HS-5 (cell line): ENCODE data around the gene TRAF3IP3.
A peak's percentile ranks its signal among the peaks of the same experiment; 100 is the strongest.
"Not testable (repeated sequence)": the region's sequence is repeated elsewhere in the genome, so short reads cannot be mapped to it uniquely, and the experiment has no call there.

Experiments
- DNase-seq: peaks from one replicate; pipeline ENCODE4 v3.0.0-alpha.2; 2012; ENCODE audit warnings: low read depth

TRAF3IP3 gene

DNA sequence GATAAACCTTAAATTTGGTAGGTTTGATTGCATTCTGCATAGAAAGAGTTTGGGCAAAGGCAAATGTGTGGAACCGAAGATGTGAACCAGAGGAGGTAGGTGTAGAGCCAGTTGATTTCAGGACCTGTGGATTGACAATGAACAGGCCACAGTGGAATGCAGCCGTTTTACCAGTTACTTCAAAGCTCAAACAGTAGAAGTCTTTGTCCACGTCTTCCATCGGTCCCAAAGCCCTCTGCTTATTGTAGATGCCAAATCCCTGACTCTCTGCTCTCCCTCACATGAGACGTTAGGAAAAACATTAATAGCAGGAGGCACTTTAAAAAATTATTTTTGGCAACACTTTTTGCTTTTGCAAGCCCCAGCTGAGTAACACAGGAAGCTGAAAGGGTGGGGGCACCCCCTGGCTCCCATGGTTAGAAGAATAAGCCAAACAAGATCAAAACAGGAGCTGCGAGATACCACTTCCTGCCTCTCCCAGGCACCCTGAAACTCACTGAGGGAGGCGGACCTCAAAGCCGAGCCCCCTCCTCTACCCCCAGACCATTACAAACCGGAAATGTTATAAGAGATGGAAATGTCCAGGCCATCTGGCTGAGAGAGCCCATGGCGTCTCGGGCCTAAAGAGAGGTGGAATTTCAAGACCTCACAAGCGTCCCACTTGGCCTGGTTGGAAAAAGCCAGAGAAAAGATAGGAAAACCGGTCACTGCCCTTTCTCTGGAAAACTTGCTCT, 13.5 kb downstream of the TRAF3IP3 start:
- DNase-seq: peak; percentile 74

DNA sequence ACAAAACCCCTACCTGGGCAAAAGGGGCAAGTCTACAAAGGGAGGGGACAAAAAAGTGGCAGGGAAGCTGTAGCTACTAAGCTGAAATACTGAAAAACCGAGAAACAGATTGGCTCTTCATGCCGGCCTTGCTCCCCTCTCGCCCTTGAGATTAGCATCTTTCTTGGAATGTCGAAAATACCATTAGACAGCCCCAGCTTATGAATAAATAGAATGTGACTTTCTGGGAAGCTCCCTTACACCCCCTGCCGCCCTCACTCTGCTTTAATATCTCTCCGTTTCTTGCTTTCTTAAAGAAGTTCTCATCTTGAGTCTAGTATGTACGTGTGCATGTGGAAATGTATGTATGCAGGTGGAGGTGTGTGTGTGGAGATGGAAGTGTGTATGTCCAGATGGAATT, 14.1 kb downstream of the TRAF3IP3 start:
- no peak for DNase-seq

DNA sequence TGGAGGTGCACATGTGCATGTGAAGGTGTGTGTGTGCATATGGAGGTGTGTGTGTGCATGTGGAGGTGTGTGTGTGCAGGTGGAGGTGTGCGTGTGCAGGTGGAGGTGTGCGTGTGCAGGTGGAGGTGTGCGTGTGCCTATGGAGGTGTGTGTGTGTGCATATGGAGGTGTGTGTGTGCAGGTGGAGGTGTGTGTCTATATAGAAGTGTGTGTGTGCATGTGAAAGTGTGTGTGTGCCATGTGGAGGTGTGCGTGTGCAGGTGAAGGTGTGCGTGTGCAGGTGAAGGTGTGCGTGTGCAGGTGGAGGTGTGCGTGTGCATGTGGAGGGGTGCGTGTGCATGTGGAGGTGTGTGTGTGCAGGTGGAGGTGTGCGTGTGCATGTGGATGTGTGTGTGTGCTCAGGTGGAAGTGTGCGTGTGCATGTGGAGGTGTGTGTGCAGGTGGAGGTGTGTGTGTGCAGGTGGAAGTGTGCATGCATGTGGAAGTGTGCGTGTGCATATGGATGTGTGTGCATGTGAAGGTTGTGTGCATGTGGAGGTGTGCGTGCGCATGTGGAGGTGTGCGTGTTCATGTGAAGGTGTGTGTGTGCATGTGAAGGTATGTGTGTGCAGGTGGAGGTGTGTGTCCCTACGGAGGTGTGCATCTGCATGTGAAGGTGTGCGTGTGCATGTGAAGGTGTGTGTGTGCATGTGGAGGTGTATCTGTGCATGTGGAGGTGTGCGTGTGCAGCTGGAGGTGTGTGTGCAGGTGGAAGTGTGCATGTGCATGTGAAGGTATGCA, 15.0 kb downstream of the TRAF3IP3 start:
- DNase-seq: no peak

DNA sequence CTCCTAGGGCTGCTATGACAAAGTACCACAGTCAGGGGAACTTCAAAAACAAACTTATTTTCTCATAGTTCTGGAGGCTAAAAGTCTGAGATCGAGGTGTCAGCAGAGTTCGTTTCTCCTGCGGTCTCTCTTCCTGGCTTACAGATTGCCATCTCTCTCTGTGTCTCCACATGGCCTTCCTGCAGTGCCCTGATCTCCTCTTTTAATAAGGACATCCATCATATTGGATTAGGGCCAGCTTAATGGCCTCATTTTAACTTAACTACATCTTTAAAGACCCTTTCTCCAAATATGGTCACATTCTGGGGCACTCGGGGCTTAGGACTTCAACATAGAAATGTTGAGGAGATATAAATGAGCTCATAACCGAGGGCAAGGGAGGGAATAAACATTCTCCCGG, 16.3 kb downstream of the TRAF3IP3 start:
- DNase-seq: no peak

DNA sequence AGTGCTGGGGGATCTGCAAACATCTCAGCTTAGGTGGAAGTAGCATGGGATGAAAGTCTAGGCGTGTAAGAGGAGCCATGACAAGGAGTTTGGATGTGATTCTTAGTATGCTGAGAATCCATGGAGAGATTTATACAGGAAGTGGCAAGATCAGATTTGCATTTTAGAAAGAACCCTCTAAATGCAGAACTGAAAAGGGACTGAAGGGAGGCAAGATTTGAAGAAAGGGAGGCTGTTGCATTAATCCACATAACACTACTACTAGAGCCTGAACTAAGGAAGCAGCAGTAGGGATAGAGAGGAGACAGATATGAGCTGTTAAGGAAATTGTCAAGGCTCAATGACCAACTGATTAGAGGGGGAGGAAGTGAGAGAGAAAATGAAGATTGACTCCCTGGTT, 18.7 kb downstream of the TRAF3IP3 start:
- DNase-seq: no peak

DNA sequence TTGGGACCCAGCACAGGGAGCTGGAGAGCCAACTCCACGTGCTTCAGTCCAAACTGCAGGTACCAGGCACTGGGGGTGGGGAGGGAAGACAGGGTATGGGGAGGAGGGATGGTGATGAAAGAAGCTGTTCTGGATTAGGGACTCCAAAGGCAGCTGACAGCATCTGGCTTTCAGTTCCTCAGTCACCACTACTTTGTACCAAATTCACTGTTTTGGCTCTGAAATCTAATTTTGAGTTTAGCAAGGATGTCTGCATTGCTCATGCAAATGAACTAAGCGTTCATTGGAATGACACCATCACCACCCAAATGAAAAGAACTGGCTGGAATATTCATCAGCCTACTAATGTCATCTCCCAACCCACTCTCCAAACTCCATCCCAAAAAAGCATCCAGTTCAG, 19.8 kb downstream of the TRAF3IP3 start:
- DNase-seq: no peak

DNA sequence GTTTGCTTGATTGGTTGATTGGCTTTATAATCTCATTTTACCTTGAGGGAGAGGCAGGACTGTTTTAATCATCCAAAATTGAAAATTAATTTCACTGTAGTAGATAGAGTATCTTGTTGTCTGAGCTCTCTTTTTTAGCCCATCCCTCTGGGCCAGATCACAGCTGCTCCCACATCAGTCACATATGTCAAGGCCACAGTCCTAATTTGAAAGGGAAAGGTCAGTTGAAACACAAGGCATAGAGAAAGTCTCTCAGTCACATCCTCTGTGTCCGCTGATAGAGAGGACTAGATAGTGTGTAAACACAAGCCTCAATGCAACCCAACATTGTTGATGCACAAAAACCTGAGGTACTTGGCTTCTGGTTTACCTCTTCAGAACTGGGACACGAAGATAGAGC, 21.7 kb downstream of the TRAF3IP3 start:
- no peak for DNase-seq

DNA sequence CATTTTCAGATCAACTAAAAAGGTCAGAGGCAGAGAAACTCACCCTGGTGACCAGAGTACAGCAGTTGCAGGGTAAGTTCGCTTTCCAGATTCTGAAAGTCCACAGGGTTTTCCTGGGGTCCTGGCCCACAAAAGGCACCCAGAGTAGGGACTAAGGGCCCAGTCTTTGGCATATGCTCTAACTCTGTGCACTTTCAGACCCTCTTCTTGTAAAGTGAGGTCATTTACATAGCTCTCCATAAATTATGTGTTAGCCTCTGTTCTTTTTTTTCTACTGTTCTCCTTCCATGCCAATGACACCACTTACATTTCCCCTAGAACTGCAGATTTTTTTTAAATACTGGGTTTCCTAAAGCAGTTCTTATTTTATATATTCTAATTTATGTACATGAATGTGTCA, 22.2 kb downstream of the TRAF3IP3 start:
- DNase-seq: no peak

DNA sequence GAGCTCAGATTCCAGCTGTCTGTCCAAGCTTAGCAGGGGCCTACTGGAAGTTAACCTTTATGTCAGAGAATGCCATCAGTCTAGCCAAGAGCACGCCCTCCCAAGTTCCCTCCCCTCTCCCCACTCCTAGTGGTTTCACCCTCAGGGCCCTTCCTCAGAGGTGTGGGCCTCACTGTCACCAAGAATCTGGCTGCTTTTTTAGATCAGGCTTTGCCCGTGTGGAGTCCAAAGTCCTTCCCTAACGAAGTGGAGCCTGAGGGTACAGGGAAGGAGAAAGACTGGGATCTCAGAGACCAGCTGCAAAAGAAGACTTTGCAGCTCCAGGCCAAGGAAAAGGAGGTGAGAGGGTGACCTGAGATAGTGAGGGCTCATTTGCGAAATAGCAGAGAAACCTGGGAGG, 24.4 kb downstream of the TRAF3IP3 start:
- no peak for DNase-seq

DNA sequence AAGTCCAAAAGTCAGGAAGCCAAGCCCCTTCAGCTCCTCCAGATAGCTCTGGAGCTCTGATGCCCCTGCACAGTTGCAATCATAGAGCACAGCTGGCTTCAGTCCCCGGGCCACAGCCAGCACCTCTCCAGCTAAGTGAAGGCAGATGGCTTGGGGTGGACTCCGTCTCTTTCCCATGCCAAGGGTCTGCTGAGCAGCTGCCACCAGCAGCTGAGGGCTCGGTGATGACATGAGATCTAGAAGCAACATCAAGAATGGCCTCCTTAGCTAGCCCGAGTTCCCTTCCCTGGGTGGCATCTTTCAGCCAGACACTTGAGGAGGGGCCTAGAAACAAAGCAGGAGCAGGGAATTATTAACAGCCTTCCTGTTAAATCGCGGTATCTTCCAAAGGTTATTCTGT, 27.5 kb downstream of the TRAF3IP3 start:
- no peak for DNase-seq

DNA sequence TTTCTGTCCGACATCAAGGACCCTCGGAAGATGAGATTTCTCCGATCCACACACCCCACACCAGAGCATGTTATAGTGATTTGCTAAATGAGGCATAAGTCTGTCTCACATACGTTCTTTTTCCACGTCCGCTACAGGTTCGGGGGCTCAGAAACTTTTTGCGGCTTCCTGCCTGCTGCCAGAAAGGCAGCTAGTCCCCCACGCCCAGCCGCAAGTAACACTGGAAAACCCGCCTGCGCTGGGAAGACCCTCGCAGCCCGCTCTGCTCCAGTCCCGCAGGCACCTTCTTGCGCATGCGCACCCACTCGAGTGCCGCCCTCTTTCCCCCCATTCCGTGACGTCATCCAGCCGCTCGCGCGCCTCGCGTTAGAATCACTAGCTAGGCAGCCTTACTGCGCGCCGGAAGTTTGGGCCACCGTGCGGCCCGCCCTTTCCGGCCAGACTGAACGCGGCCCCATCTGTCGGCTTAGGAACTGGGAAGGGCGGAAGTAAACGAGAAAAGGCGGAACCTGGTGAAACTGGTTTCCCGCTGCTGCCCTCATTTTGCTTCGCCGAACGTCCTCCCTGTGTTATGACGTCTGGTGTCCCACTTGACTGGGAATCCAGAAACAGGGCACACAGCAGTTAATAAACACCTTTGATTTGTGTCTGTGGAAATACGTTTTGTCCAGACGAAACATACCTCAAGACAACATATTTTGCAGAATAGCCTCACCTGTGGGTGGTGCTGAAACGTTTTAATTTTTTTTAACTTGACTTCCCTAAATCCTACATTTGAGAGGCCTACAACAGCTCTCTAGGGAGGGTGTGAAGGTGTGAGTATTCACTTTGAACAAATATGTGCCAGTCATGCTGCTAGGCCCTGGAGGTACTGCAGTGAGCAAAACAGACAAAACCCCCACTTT, 28.7 kb downstream of the TRAF3IP3 start, which contains the start of gene C1orf74:
TSS of gene C1orf74 (minus strand) at position 295 of the 905 bp plus-strand sequence. CDS start 925 bp downstream, outside the sequence.
- DNase-seq: peak; percentile 89

DNA sequence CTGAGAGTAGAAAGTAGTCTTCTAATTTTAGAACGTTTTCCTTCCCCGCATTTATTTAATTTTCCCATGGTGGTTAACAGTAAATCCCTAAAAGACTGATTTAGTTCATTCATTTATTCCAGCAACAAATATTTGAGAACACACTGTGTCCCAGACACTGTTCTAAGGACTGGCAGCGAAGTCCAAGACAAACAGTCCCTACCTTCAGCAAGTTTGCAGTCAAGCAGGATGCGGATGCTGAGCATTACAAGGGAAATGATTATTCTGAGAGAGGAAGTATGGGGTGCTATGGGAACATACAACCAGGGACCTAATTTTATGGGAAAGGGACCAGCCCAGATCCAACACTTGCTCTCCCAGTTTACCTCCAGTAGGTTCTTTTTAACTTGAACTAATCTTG, 29.7 kb downstream of the TRAF3IP3 start:
- no peak for DNase-seq

DNA sequence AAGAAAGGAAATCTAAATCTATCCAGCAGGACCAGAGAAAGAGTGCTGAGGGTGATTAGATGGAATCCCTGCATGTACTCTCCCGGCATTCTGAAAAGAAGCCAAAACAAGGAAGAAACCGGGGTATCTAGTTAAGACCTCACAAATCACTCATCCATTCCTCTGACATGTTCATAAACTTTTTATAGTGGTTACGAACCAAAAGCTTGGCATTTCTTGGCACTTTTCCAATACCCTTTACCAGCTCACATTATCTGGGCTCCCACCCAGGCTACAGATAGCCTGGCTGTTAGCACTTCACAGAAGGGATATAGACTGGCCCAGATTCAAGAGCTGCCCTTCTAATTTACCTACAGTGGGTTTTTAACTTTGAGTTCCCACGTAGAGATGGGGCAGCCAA, 30.3 kb downstream of the TRAF3IP3 start:
- no peak for DNase-seq

DNA sequence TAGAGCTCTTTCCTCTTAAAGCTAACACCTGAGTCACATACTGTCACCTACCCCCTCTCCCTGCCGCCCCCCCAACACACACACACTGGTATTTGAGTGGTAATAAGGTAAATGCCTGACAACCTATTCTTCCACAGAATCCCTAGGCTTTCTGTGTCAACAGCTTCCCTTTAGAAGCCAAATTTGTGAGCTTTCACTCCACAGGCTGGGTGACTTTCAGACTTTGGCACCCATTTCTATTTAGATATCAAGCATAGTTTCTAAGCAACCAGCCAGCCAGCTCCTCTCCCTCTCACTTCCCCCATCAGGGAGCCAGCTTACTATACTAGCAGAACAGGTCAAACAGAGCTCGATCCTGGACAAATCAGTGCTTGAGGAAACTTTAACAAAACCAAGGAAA, 31.7 kb downstream of the TRAF3IP3 start:
- DNase-seq: no peak

DNA sequence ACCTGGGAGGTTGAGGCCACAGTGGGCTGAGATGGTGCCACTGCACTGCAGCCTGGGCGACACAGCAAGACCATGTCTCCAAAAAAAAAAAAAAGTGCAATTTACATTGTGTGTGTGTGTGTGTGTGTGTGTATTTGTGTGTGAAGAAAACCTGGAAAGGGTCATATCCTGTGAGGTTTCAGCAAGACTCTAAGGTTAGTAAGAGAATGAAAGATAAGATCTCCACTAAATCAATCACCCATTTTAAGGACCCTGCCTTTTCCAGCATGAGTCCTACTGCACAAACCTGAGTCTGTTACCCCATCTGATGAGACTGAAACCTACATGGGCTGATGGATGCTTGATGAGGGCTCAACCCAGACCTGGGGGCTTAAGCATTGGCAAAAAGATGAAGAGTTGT, 33.4 kb downstream of the TRAF3IP3 start:
- DNase-seq: no peak

DNA sequence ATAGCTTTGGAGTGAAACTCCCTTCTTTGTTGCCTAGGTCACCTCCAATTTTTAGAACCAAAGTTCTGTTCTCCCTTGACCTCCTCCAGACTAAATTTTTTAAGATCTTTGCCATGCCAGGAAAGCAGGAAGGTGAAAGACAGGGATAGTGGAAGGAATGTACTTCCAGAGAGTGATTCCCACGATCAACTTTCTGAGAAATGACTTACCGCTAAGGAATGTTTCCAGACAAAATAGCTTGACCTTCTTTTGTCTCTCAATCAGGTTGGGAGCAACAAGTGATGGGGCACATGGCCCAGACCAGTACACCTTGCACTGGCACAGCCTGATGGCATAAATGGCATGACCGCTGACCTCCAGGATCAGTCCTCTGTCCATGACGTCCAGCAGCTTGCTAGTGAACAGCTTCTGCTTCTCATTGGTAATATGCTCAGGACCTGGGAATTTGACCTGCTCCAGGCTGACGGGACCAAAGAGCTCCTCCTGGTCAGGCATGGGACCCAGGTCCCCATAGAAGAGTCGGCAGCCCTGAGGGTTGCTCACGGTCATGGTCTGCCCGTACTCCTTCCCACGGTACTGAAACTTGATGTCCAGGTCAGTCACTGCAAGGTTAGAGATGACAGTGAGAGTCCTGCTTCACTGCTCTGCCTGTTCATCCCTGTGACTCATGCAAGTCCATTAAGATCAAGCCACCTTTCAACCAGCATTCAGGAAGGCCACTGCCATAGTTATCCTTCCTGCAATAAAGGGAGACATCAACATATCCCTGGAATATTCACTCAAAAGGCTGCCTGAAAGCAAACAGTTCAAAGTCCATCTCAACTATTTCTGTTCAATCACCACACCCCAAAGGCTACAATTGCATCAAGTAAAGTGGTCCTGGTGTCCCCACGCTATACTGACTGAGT, 34.7 kb downstream of the TRAF3IP3 start:
- no peak for DNase-seq

DNA sequence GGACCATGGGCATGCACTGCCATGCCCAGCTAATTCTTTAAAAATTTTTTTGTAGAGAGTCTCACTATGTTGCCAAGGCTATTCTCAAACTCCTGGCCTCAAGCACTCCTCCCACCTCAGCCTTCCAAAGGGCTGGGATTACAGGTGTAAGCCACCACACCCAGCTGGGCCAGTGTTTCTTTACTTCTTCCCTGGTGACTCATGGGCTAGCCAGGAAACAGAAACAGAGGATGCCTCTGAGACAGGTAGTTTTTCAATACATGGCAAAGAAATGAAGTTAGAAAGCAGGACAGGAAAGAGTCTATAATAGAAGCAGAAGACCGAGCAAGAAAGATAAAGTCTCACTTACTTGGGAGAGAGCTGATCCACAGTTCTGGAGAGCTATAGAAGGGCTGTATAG, 36.1 kb downstream of the TRAF3IP3 start:
- no peak for DNase-seq

DNA sequence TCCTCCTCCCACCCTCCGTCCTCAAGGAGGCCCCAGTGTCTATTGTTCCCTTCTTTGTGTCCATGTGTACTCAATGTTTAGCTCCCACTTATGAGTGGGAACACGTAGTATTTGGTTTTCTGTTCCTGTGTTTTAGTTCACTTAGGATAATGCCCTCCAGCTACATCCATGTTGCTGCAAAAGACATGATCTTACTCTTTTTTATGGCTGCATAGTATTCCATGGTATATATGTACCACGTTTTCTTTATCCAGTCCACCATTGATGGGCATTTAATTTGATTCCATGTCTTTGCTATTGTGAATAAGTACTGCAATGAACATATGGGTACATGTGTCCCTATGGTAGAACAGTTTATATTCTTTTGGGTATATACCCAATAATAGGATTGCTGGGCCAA, 37.9 kb downstream of the TRAF3IP3 start:
- not testable (repeated sequence) for DNase-seq

DNA sequence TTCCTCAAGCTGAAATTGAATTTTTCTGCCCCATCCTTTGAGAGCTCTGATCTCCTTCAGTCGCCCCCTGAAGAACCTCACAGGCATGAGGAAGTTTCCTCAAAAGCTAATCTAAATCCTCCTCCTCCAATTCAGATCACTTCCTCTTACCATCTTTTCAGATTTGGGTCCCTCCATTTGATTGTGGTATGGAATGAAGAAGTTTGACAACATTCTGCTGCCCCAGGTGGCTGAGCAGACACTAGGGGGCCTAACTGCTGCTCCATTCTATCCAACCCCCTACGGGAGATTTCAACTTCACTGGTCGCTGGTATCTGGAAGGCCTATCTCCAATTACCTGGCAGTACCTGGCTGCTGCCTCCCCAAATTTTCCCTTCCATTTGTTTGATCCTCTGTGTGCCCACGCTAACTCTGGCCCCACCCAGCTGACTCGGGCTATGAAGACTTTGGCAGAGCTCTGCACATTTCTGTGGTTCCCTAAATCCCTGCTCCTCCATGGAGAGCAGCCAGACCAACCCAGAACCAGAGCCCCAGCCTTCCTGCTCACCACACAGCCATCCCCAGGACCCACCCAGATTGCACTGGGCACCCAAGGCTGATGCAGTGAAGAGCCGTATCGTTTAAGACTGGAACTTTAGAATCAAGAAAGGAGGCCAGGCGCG, 42.3 kb downstream of the TRAF3IP3 start:
- no peak for DNase-seq

DNA sequence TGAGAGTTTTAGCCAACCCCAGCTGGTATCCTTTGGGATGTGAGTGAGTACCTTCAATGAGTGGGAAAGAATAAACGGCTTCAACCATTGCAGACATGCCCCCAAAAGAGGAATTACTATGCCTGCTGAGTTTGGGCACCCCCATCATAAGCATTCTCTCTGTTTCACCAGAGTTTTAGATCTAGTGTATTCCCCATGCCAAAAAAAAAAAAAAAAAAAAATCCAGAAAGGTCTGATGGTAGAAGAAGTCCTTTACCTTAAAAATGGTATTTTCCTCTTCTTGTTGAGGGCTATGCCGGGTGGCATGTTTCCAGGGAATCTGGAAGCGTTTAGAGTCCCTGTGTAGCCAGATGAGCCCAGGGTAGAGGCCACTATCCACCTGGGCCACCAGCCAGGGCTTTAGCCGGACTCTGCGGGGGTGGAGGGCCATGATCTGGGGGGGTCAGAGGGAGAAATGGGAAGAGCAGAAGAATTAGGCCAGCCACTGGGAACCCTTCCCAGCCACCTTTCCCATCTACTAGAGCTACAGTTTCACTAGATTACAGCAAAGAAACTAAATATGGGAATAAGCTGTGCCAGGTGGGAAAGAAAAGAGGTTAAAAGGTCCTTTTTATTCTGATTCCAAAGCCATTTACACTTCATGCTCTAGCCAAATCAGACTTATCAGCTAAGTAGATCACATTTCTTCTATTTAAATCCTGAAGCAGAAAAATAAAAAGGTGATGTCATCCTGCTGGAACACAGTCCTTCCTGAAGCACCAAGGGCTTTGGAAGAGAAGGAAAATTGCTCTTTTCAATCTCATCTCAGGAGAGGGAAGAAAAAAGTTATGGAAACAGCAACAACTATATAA, 45.4 kb downstream of the TRAF3IP3 start:
- DNase-seq: no peak
